22Rv1 (cell line): ENCODE results near the gene MED10.

Experiments used
- CTCF ChIP-seq: fragments of 450-650 bp; IDR thresholded peaks from 2 replicates; pipeline ENCODE4 v1.5.1; 2017; ENCODE audit warnings: mild to moderate bottlenecking
- ZFX ChIP-seq: fragments of 450-650 bp; IDR thresholded peaks from 2 replicates; pipeline ENCODE4 v1.6.1; 2017; ENCODE audit warnings: antibody characterized with exemption, borderline replicate concordance

GRCh38 chr5:6411141-6411540, 32.8 kb upstream of the MED10 start:
- TF ChIP-seq CTCF (no peak), ZFX (no peak)
